GM19463 (cell line): ENCODE results near the gene KIF6.
"Not testable (repeated sequence)": the region's sequence is repeated elsewhere in the genome, so short reads cannot be mapped to it uniquely, and the experiment has no call there.

Experiments used
- ATAC-seq: cut with Tn5 transposase; IDR thresholded peaks from one replicate; pipeline ENCODE4 v1.9.1; 2021; ENCODE audit warnings: mild to moderate bottlenecking, moderate library complexity; ENCODE audit not compliant: unreplicated experiment

KIF6 gene

GRCh38 chr6:39724787-39725631, at the start of gene KIF6:
TSS of gene KIF6 (minus strand) at chr6:39725408. CDS start at chr6:39725310, 98 bp downstream.
- ATAC-seq, result peak; percentile 96

GRCh38 chr6:39773782-39774181, 48.6 kb upstream of the KIF6 start:
- ATAC-seq, result no peak

- ATAC-seq, result no peak
Measured at GRCh38 chr6:39772559-39773273, 47.5 kb upstream of the KIF6 start.

GRCh38 chr6:39770446-39770845, 45.2 kb upstream of the KIF6 start:
- ATAC-seq, result no peak

- ATAC-seq, result no peak
Measured at GRCh38 chr6:39769012-39769411, 43.8 kb upstream of the KIF6 start.

- no peak for ATAC-seq
Measured at GRCh38 chr6:39765508-39766065, 40.4 kb upstream of the KIF6 start.

- no peak for ATAC-seq
Measured at GRCh38 chr6:39760226-39760952, 35.2 kb upstream of the KIF6 start.

- no peak for ATAC-seq
Measured at GRCh38 chr6:39758905-39759605, 33.8 kb upstream of the KIF6 start.

- ATAC-seq, result no peak
Measured at GRCh38 chr6:39756582-39756981, 31.4 kb upstream of the KIF6 start.

- no peak for ATAC-seq
Measured at GRCh38 chr6:39755231-39755630, 30.0 kb upstream of the KIF6 start.

GRCh38 chr6:39754514-39755115, 29.4 kb upstream of the KIF6 start:
- no peak for ATAC-seq

- ATAC-seq, result no peak
Measured at GRCh38 chr6:39753725-39754045, 28.5 kb upstream of the KIF6 start.

GRCh38 chr6:39752835-39753724, 27.9 kb upstream of the KIF6 start:
- peak; percentile 74 for ATAC-seq

GRCh38 chr6:39746795-39747194, 21.6 kb upstream of the KIF6 start:
- no peak for ATAC-seq

GRCh38 chr6:39733704-39734103, 8.5 kb upstream of the KIF6 start:
- ATAC-seq, result no peak

- no peak for ATAC-seq
Measured at GRCh38 chr6:39731565-39731964, 6.4 kb upstream of the KIF6 start.

GRCh38 chr6:39729945-39730344, 4.7 kb upstream of the KIF6 start:
- ATAC-seq, result no peak

- ATAC-seq, result no peak
Measured at GRCh38 chr6:39725632-39725997, 407 bp upstream of the KIF6 start.

GRCh38 chr6:39723350-39723749, 1.9 kb downstream of the KIF6 start:
- not testable (repeated sequence) for ATAC-seq
